Neural cell (in vitro differentiated cells): ENCODE measurements around the gene TRABD2B. TPM values are rescaled to one million over a fixed set of nuclear protein-coding genes. Genes with fewer than 3 reads are reported as not detected.

Source experiments
- H2AFZ ChIP-seq: fragments of 200-600, 300-800 bp; sonication (generic), shearing (Covaris generic); 2 replicates; pipeline ENCODE4 v1.6.0; 2014; ENCODE audit warnings: low read depth, mild to moderate bottlenecking, antibody characterized with exemption, low read length, moderate library complexity
- H3F3A ChIP-seq: fragments of 200-600 bp; shearing (Covaris generic); 2 replicates; pipeline ENCODE4 v1.6.1; 2016; ENCODE audit warnings: mild to moderate bottlenecking, moderate library complexity, mixed read lengths, antibody characterized with exemption, low read length; ENCODE audit not compliant: insufficient read depth, poor library complexity, severe bottlenecking
- H3K27ac ChIP-seq: fragments of 200-600, 300-800 bp; sonication (generic), shearing (Covaris generic); 2 replicates; pipeline ENCODE4 v1.5.1; 2014; ENCODE audit warnings: mild to moderate bottlenecking, low read length, moderate library complexity
- H3K27me3 ChIP-seq: fragments of 300-800, 200-600 bp; sonication (generic), shearing (Covaris generic); 2 replicates; pipeline ENCODE4 v1.6.0; 2014; ENCODE audit warnings: mild to moderate bottlenecking, low read depth, low read length, moderate library complexity; ENCODE audit not compliant: insufficient read depth
- H3K36me3 ChIP-seq: fragments of 300-800, 200-600 bp; sonication (generic), shearing (Covaris generic); 2 replicates; pipeline ENCODE4 v1.5.1; 2014; ENCODE audit warnings: mild to moderate bottlenecking, antibody characterized with exemption, low read length, moderate library complexity; ENCODE audit not compliant: insufficient read depth
- H3K4me2 ChIP-seq: fragments of 300-800, 200-600 bp; sonication (generic), shearing (Covaris generic); 2 replicates; pipeline ENCODE4 v1.6.0; 2014; ENCODE audit warnings: mild to moderate bottlenecking, low read length
- H3K4me3 ChIP-seq: fragments of 300-800, 200-600 bp; sonication (generic), shearing (Covaris generic); 2 replicates; pipeline ENCODE4 v1.5.1; 2014; ENCODE audit warnings: mild to moderate bottlenecking, low read length, moderate library complexity
- H3K79me2 ChIP-seq: fragments of 200-600 bp; shearing (Covaris generic); replicated peaks from 2 replicates; pipeline ENCODE4 v1.6.0; 2014; ENCODE audit warnings: mild to moderate bottlenecking, low read length, moderate library complexity; ENCODE audit not compliant: insufficient read depth
- H3K9ac ChIP-seq: fragments of 300-800, 200-600 bp; sonication (generic), shearing (Covaris generic); 2 replicates; pipeline ENCODE4 v1.6.1; 2016; ENCODE audit warnings: mild to moderate bottlenecking, low read length, mixed read lengths
- H3K9me2 ChIP-seq: fragments of 200-600 bp; shearing (Covaris generic); 2 replicates; pipeline ENCODE4 v1.6.1; 2016; ENCODE audit warnings: mild to moderate bottlenecking, low read length, mixed read lengths; ENCODE audit not compliant: insufficient read depth
- H3K9me3 ChIP-seq: fragments of 200-600, 300-800 bp; sonication (generic), shearing (Covaris generic); 2 replicates; pipeline ENCODE4 v1.6.1; 2016; ENCODE audit warnings: mild to moderate bottlenecking, mixed run types, low read length, moderate library complexity, mixed read lengths
- H4K20me1 ChIP-seq: fragments of 200-600 bp; shearing (Covaris generic); 2 replicates; pipeline ENCODE4 v1.6.1; 2016; ENCODE audit warnings: mild to moderate bottlenecking, mixed run types; ENCODE audit not compliant: insufficient read depth
- CTCF ChIP-seq: fragments of 450-650 bp; IDR thresholded peaks from 2 replicates; pipeline ENCODE4 v1.5.1; 2014; ENCODE audit warnings: antibody characterized with exemption, mild to moderate bottlenecking, moderate library complexity; ENCODE audit not compliant: poor library complexity, severe bottlenecking
- EP300 ChIP-seq: fragments of 450-650 bp; conservative IDR thresholded peaks from 2 replicates; pipeline ENCODE4 v1.6.1; 2014; ENCODE audit warnings: antibody characterized with exemption, mild to moderate bottlenecking, moderate library complexity; ENCODE audit not compliant: poor library complexity, severe bottlenecking
- EZH2 ChIP-seq: fragments of 200-600, 300-800 bp; shearing (Covaris generic), sonication (generic); IDR thresholded peaks from 2 replicates; pipeline ENCODE4 v1.6.1; 2014; ENCODE audit warnings: antibody characterized with exemption, low read length, borderline replicate concordance, mild to moderate bottlenecking; ENCODE audit not compliant: insufficient read depth, poor library complexity, severe bottlenecking
- MXI1 ChIP-seq: fragments of 450-650 bp; conservative IDR thresholded peaks from 2 replicates; pipeline ENCODE4 v1.6.1; 2014; ENCODE audit warnings: antibody characterized with exemption, mild to moderate bottlenecking; ENCODE audit not compliant: poor library complexity, severe bottlenecking
- POLR2AphosphoS5 ChIP-seq: IDR thresholded peaks from 2 replicates; pipeline ENCODE4 v1.6.1; 2012
- RAD21 ChIP-seq: fragments of 450-650 bp; conservative IDR thresholded peaks from 2 replicates; pipeline ENCODE4 v1.6.1; 2014; ENCODE audit warnings: antibody characterized with exemption, mild to moderate bottlenecking, moderate library complexity
- SMC3 ChIP-seq: fragments of 450-650 bp; conservative IDR thresholded peaks from 2 replicates; pipeline ENCODE4 v1.6.1; 2014; ENCODE audit warnings: antibody characterized with exemption, mild to moderate bottlenecking, moderate library complexity; ENCODE audit not compliant: poor library complexity
- TAF1 ChIP-seq: IDR thresholded peaks from 2 replicates; pipeline ENCODE4 v1.6.1; 2012; ENCODE audit warnings: low read depth
- polyA plus RNA-seq: library from polyadenylated mRNA; depleted of rRNA; stranded (reverse); fragments of >200 nt; gene quantifications from 2 replicates; pipeline ENCODE4 v1.2.3, GENCODE V29; 2014
- TF ChIP-seq, protein P1 (sequence below): IDR thresholded peaks from 2 replicates; pipeline ENCODE4 v1.6.1; 2012; ENCODE audit warnings: borderline replicate concordance

The TRABD2B gene
- polyA plus RNA-seq, 1 donor from 2014 or later, result 0.02 TPM

GRCh38 chr1:47794081-47794480 is 203.1 kb downstream of the TRABD2B start:
- Histone ChIP-seq H3K79me2 (no peaks in the 10 kb centered on the region), H2AFZ (no peak overlapping the region), H3K9me2 (no peaks in the 10 kb centered on the region), H3K27me3 (no peaks in the 10 kb centered on the region), H3K4me3 (no peak overlapping the region), H3K27ac (no peak overlapping the region), H3K9me3 (no peaks in the 10 kb centered on the region), H4K20me1 (no peaks in the 10 kb centered on the region), H3K36me3 (no peaks in the 10 kb centered on the region), H3K4me2 (no peak overlapping the region), H3F3A (no peaks in the 10 kb centered on the region), H3K9ac (no peak overlapping the region)
- TF ChIP-seq EP300 (no peak), SMC3 (no peak), POLR2AphosphoS5 (no peak)

DNA sequence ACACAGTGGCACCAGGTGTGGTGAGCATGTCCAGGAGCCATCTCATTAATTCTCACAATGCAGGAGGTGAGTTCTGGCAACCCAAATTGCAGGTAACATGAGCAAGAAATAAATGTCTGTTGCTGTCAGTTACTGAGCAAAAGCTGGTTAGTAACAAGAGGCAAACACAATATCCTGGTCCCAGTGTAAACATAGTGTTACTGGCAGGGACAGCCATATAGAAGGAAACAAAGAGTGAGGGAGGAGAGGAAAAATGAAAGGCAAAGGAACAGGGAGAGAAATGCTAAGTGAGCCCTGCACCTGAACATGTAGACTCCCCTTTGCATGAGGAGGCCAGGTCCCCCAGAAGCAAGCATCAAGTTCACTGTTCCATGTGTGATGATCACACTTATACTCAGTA is 203.6 kb downstream of the TRABD2B start:
- H3K9me2 ChIP-seq, result no peaks in the 10 kb centered on the region
- H3K79me2 ChIP-seq, result no peaks in the 10 kb centered on the region
- TF ChIP-seq RAD21, result no peak
- TF ChIP-seq, protein P1, sequence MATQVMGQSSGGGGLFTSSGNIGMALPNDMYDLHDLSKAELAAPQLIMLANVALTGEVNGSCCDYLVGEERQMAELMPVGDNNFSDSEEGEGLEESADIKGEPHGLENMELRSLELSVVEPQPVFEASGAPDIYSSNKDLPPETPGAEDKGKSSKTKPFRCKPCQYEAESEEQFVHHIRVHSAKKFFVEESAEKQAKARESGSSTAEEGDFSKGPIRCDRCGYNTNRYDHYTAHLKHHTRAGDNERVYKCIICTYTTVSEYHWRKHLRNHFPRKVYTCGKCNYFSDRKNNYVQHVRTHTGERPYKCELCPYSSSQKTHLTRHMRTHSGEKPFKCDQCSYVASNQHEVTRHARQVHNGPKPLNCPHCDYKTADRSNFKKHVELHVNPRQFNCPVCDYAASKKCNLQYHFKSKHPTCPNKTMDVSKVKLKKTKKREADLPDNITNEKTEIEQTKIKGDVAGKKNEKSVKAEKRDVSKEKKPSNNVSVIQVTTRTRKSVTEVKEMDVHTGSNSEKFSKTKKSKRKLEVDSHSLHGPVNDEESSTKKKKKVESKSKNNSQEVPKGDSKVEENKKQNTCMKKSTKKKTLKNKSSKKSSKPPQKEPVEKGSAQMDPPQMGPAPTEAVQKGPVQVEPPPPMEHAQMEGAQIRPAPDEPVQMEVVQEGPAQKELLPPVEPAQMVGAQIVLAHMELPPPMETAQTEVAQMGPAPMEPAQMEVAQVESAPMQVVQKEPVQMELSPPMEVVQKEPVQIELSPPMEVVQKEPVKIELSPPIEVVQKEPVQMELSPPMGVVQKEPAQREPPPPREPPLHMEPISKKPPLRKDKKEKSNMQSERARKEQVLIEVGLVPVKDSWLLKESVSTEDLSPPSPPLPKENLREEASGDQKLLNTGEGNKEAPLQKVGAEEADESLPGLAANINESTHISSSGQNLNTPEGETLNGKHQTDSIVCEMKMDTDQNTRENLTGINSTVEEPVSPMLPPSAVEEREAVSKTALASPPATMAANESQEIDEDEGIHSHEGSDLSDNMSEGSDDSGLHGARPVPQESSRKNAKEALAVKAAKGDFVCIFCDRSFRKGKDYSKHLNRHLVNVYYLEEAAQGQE, result no peak
- no peak for TF ChIP-seq POLR2AphosphoS5
- no peak for TF ChIP-seq TAF1
- TF ChIP-seq EZH2, result no peak
- TF ChIP-seq SMC3, result no peak
- no peak for TF ChIP-seq EP300
- no peak for TF ChIP-seq CTCF
- TF ChIP-seq MXI1, result no peak
- no peaks in the 10 kb centered on the region for H3K27me3 ChIP-seq
- no peaks in the 10 kb centered on the region for H3K9me3 ChIP-seq
- H3K27ac ChIP-seq, result no peak overlapping the region
- H2AFZ ChIP-seq, result no peak overlapping the region
- no peaks in the 10 kb centered on the region for H3F3A ChIP-seq
- H3K4me2 ChIP-seq, result no peak overlapping the region
- H3K36me3 ChIP-seq, result no peaks in the 10 kb centered on the region
- no peaks in the 10 kb centered on the region for H4K20me1 ChIP-seq
- H3K4me3 ChIP-seq, result no peak overlapping the region
- H3K9ac ChIP-seq, result no peak overlapping the region

DNA sequence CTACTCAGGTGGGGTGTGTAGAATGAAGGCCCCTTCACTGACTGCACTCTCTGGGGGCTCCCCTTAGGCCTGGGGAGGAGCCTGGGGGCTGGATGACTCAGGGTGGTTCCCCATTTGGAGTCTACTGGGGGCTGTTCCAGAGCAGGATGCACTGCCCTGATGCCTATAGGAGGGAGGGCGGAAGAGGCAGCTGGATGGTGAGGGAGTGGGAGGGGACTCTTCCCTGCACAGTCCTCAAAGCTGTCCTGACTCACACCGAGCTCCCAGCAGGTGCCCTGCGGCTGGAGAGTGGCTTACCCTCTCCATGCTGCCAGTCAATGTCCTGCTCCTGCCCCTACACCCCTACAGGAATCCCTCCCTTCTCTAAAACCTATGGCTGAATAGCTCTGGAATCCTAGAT is 204.4 kb downstream of the TRABD2B start:
- no peak overlapping the region for H3K4me2 ChIP-seq
- no peak for TF ChIP-seq SMC3
- no peak for TF ChIP-seq MXI1
- TF ChIP-seq, protein P1, result no peak
- TF ChIP-seq EZH2, result no peak
- TF ChIP-seq CTCF, result no peak
- no peak for TF ChIP-seq EP300
- TF ChIP-seq POLR2AphosphoS5, result no peak
- TF ChIP-seq TAF1, result no peak
- TF ChIP-seq RAD21, result no peak
- no peaks in the 10 kb centered on the region for H3K27me3 ChIP-seq
- H2AFZ ChIP-seq, result no peak overlapping the region
- no peak overlapping the region for H3K9ac ChIP-seq
- no peaks in the 10 kb centered on the region for H3F3A ChIP-seq
- no peak overlapping the region for H3K27ac ChIP-seq
- H4K20me1 ChIP-seq, result no peaks in the 10 kb centered on the region
- no peak overlapping the region for H3K4me3 ChIP-seq
- no peaks in the 10 kb centered on the region for H3K9me3 ChIP-seq
- H3K79me2 ChIP-seq, result no peaks in the 10 kb centered on the region
- H3K36me3 ChIP-seq, result no peaks in the 10 kb centered on the region
- H3K9me2 ChIP-seq, result no peaks in the 10 kb centered on the region
